GM12864 (cell line): Measurements from ENCODE around the gene UNC13A.

Experiments
- DNase-seq: peaks from one replicate; pipeline ENCODE4 v3.0.0-alpha.2; 2011; ENCODE audit warnings: low read depth
- H3K4me3 ChIP-seq: 2 replicates; pipeline ENCODE4 v1.5.1; 2011; ENCODE audit warnings: mild to moderate bottlenecking, low read depth, low read length, control low read depth
- TF ChIP-seq, protein P1 (sequence below): IDR thresholded peaks from 2 replicates; pipeline ENCODE4 v1.5.1; 2011; ENCODE audit warnings: low read depth, mild to moderate bottlenecking, moderate library complexity, low read length, control low read depth, inconsistent platforms; ENCODE audit errors: missing control alignments

The UNC13A gene

GRCh38 chr19:17560205-17560595 is 128.0 kb downstream of the UNC13A start:
- DNase-seq = no peak
- TF ChIP-seq, protein P1, sequence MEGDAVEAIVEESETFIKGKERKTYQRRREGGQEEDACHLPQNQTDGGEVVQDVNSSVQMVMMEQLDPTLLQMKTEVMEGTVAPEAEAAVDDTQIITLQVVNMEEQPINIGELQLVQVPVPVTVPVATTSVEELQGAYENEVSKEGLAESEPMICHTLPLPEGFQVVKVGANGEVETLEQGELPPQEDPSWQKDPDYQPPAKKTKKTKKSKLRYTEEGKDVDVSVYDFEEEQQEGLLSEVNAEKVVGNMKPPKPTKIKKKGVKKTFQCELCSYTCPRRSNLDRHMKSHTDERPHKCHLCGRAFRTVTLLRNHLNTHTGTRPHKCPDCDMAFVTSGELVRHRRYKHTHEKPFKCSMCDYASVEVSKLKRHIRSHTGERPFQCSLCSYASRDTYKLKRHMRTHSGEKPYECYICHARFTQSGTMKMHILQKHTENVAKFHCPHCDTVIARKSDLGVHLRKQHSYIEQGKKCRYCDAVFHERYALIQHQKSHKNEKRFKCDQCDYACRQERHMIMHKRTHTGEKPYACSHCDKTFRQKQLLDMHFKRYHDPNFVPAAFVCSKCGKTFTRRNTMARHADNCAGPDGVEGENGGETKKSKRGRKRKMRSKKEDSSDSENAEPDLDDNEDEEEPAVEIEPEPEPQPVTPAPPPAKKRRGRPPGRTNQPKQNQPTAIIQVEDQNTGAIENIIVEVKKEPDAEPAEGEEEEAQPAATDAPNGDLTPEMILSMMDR = no peak
- no peak overlapping the region for H3K4me3 ChIP-seq

DNA sequence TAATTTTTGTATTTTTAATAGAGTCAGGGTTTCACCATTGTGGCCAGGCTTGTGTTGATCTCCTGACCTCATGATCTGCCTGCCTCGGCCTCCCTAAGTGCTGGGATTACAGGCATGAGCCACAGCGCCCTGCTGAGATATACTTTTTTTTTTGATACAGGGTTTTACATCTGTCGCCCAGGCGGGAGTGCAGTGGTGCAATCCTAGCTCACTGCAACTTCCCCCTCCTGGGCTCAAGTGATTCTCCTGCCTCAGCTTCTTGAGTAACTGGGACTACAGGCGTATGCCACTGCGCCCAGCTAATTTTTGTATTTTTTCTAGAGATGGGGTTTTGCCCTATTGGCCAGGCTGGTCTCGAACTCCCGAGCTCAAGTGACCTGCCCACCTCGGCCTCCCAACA is 130.7 kb downstream of the UNC13A start:
- TF ChIP-seq, protein P1 = no peak
- DNase-seq = no peak
- H3K4me3 ChIP-seq = no peak overlapping the region

GRCh38 chr19:17556995-17557394 is 131.2 kb downstream of the UNC13A start:
- H3K4me3 ChIP-seq = peak overlapping the region; percentile 97; the same call in 1 of the 2 replicates
- no peak for DNase-seq
- TF ChIP-seq, protein P1 = no peak

- DNase-seq = no peak
- peak overlapping the region; percentile 97 for H3K4me3 ChIP-seq
- TF ChIP-seq, protein P1 = peak; percentile 5
Measured at GRCh38 chr19:17555929-17556813, 132.0 kb downstream of the UNC13A start.

DNA sequence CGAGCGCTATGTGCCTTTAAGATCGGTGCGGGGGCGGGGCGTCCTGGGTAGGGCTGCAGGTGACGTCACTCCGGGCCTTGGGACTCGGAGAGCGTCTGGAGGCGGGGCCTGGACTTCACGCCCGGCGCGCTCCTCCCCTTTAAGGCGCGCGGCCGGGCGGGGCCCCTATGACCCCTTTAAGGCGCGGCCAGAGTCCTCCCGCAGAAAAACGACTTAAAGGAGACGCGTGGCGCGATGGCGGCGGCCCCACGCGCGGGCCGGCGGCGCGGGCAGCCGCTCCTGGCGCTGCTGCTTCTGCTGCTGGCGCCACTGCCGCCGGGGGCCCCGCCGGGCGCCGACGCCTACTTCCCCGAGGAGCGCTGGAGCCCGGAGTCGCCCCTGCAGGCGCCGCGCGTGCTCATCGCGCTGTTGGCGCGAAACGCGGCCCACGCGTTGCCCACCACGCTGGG is 132.7 kb downstream of the UNC13A start, which contains the start of gene COLGALT1:
TSS of gene COLGALT1 (plus strand) at position 170 of the 449 bp plus-strand sequence. CDS start at position 235, 65 bp downstream.
- peak; percentile 92 for DNase-seq

DNA sequence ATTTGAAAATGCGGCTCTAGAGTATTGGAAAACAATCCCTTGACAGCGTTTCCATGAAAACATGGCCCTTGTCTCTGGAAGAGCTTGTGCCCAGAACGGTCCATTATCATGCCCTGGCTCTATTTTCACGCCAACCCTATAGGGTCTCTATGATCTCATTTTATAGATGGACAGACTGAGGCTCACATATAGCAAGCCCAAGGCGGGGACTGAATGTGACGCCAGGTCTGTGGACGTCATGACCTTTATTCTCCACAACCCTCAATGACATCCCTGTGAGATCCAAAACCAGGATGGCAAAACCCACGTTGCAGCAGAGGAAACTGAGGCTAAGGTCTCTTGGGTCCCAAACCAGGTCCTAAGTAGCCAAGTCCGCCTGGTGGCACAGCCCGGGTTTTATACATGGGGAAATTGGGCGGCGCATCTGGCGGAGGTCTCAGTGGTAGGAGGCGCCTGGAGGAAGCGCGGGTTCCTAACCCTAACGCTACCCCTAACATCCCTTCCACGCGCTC is 133.1 kb downstream of the UNC13A start:
- TF ChIP-seq, protein P1 = no peak
- peak overlapping the region; percentile 97 for H3K4me3 ChIP-seq
- no peak for DNase-seq

More for the DNA sequence above, 132.7 kb downstream of the UNC13A start, which contains the start of gene COLGALT1:
- TF ChIP-seq, protein P1 = no peak
- H3K4me3 ChIP-seq = peak within 1 kb of the TSS; percentile 97
